Endodermal cell (in vitro differentiated cells): Measurements from ENCODE around the gene FAT2. TPM values are rescaled to one million over a fixed set of nuclear protein-coding genes. Genes with fewer than 3 reads are reported as not detected.

Source experiments
- DNase-seq: peaks from one replicate; pipeline ENCODE4 v3.0.0-alpha.2; 2017
- H3K27ac ChIP-seq: 2 replicates; pipeline ENCODE4 v1.5.1; 2013; ENCODE audit warnings: mild to moderate bottlenecking, low read depth, low read length, moderate library complexity
- H3K27me3 ChIP-seq: 2 replicates; pipeline ENCODE4 v1.6.1; 2013; ENCODE audit warnings: mild to moderate bottlenecking, low read length, moderate library complexity; ENCODE audit not compliant: insufficient read depth, control insufficient read depth, poor library complexity, severe bottlenecking
- H3K36me3 ChIP-seq: 2 replicates; pipeline ENCODE4 v1.7.0; 2013; ENCODE audit warnings: mild to moderate bottlenecking, low read length, moderate library complexity; ENCODE audit not compliant: control insufficient read depth, insufficient read depth
- H3K4me1 ChIP-seq: one replicate; pipeline ENCODE4 v1.7.0; 2013; ENCODE audit warnings: low read length; ENCODE audit not compliant: control insufficient read depth, insufficient read depth
- H3K4me3 ChIP-seq: 2 replicates; pipeline ENCODE4 v1.5.1; 2013; ENCODE audit warnings: mild to moderate bottlenecking, low read length, moderate library complexity
- H3K9ac ChIP-seq: 2 replicates; pipeline ENCODE4 v1.6.1; 2013; ENCODE audit warnings: mild to moderate bottlenecking, low read length, moderate library complexity; ENCODE audit not compliant: poor library complexity, severe bottlenecking; ENCODE audit errors: extremely low read depth
- H3K9me3 ChIP-seq: 2 replicates; pipeline ENCODE4 v1.6.1; 2013; ENCODE audit warnings: mild to moderate bottlenecking, low read length, moderate library complexity; ENCODE audit not compliant: control insufficient read depth
- H3K27ac Mint-ChIP-seq: 2 replicates; pipeline ENCODE4 v1.8.0; 2020; ENCODE audit warnings: mixed read lengths
- H3K27me3 Mint-ChIP-seq: 2 replicates; pipeline ENCODE4 v1.8.0; 2021; ENCODE audit warnings: mild to moderate bottlenecking, mixed read lengths; ENCODE audit not compliant: insufficient read depth
- H3K36me3 Mint-ChIP-seq: 2 replicates; pipeline ENCODE4 v1.8.0; 2020; ENCODE audit warnings: low read depth, mixed read lengths
- H3K4me1 Mint-ChIP-seq: 2 replicates; pipeline ENCODE4 v1.8.0; 2020; ENCODE audit warnings: mixed read lengths
- H3K4me3 Mint-ChIP-seq: 2 replicates; pipeline ENCODE4 v1.8.0; 2020; ENCODE audit warnings: mild to moderate bottlenecking, moderate library complexity, mixed read lengths
- H3K9me3 Mint-ChIP-seq: 2 replicates; pipeline ENCODE4 v1.8.0; 2020; ENCODE audit warnings: mild to moderate bottlenecking, mixed read lengths
- CTCF ChIP-seq: fragments of 200-600 bp; sonication (generic); conservative IDR thresholded peaks from 2 replicates; pipeline ENCODE4 v1.5.0; 2021; ENCODE audit warnings: antibody characterized with exemption, mild to moderate bottlenecking
- WGBS, 2 experiments: methylation state at CpG; one replicate each; pipeline versions ENCODE4 v1.1.5 to v1.1.7; 2013; ENCODE audit warnings: missing lambda C conversion rate in 2 of 2, mixed read lengths in 1 of 2; ENCODE audit not compliant: insufficient coverage in 1 of 2, insufficient read length in 1 of 2; 5-methylcytosine and 5-hydroxymethylcytosine counted together
- total RNA-seq, 2 donors: library from RNA; stranded (reverse); fragmentation: NEBNext Ultra II Directional in 1 of 2; extraction: Animal tissue kit (Norgen Biotek cat#: 25700) in 1 of 2; gene quantifications; 2 replicates in 1 of 2; 3 replicates in 1 of 2; pipeline ENCODE4 v1.2.1, GENCODE V29; 2021

The FAT2 gene
- total RNA-seq, 2 donors from 2014 or later: 0.18 TPM; not detected in 1

DNA sequence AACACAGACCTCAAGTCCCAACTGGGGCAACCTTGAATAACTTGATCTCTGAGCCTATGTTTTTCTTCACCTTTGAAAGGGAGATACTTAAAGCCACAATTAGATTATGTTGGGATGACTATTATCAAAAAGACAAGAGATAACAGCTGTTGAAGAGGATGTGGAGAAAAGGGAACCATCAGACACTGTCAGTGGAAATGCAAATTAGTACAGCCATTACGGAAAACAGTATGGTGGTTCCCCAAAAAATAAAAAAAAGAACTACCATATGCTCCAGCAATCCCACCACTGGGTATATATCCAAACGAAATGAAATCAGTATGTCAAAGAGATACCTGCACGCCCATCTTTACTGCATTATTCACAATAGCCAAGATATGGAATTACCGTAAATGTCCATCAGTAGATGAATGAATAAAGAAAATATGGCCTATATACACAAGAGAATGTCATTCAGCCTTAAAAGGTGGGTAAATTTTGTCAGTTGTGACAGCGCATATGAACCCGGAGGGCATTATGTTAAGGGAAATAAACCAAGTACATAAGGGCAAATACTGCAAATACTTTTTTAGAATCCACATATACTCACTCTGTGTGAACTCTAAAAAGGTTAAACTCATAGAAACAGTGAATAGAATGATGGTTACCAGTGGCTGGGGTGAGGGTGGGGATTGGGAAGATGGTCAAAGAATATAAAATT lies 12.7 kb downstream of the FAT2 start:
- H3K9me3 ChIP-seq: no peaks in the 10 kb centered on the region
- Mint-ChIP-seq H3K4me1 (peaks cover 2% of the 10 kb centered on the region), H3K27ac (no peak overlapping the region), H3K36me3 (no peaks in the 10 kb centered on the region), H3K27me3 (no peaks in the 10 kb centered on the region), H3K9me3 (no peaks in the 10 kb centered on the region), H3K4me3 (no peak overlapping the region)
- no peak overlapping the region for H3K27ac ChIP-seq
- H3K9ac ChIP-seq: no peak overlapping the region
- 88 to 93% methylated on average over 3 to 6 of the region's 6 CpGs for WGBS, 2 experiments
- no peak for DNase-seq
- no peak for TF ChIP-seq CTCF
- H3K4me1 ChIP-seq: no peaks in the 10 kb centered on the region
- H3K36me3 ChIP-seq: no peaks in the 10 kb centered on the region
- H3K4me3 ChIP-seq: no peak overlapping the region
- H3K27me3 ChIP-seq: no peaks in the 10 kb centered on the region

DNA sequence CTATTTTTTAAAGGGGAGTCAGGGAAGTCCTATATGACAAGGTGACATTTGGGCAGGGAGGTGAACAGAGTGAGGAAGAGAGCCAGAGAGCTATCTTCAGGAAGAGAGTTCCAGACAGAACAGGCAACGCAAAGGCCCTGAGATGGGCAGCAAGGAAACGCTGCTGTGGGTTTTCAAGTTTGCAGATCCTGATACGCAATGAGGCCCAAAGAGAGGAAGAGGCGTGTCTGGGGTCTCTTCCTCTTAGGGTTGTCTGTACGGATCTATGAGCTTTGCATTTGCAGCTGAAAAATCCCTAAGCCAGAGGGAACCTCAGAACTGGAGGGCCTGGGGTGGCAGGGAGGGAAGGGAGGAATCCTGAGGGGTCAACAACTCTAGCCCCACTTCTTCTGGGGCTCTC lies 13.6 kb downstream of the FAT2 start:
- H3K4me3 Mint-ChIP-seq: no peak overlapping the region
- H3K36me3 Mint-ChIP-seq: no peaks in the 10 kb centered on the region
- H3K9ac ChIP-seq: no peak overlapping the region
- no peak overlapping the region for H3K27ac Mint-ChIP-seq
- H3K4me1 ChIP-seq: no peaks in the 10 kb centered on the region
- no peak for TF ChIP-seq CTCF
- H3K4me3 ChIP-seq: no peak overlapping the region
- no peaks in the 10 kb centered on the region for H3K27me3 Mint-ChIP-seq
- H3K9me3 ChIP-seq: no peaks in the 10 kb centered on the region
- H3K27me3 ChIP-seq: no peaks in the 10 kb centered on the region
- no peak for DNase-seq
- H3K36me3 ChIP-seq: no peaks in the 10 kb centered on the region
- H3K9me3 Mint-ChIP-seq: no peaks in the 10 kb centered on the region
- peaks cover 2% of the 10 kb centered on the region for H3K4me1 Mint-ChIP-seq
- no peak overlapping the region for H3K27ac ChIP-seq
- 94 to 97% methylated on average over 4 to 5 of the region's 5 CpGs for WGBS, 2 experiments

- no peak for DNase-seq
- 96% methylated on average over 1 of the region's 1 CpG; no CpG with 5 or more reads in 1 of the 2 experiments for WGBS, 2 experiments
- H3K9ac ChIP-seq: no peak overlapping the region
- H3K4me1 Mint-ChIP-seq: no peaks in the 10 kb centered on the region
- H3K36me3 Mint-ChIP-seq: no peaks in the 10 kb centered on the region
- H3K4me3 ChIP-seq: no peak overlapping the region
- no peaks in the 10 kb centered on the region for H3K27me3 ChIP-seq
- no peaks in the 10 kb centered on the region for H3K36me3 ChIP-seq
- TF ChIP-seq CTCF: no peak
- no peak overlapping the region for H3K27ac Mint-ChIP-seq
- no peak overlapping the region for H3K27ac ChIP-seq
- H3K9me3 ChIP-seq: no peaks in the 10 kb centered on the region
- peaks cover 3% of the 10 kb centered on the region for H3K27me3 Mint-ChIP-seq
- no peaks in the 10 kb centered on the region for H3K9me3 Mint-ChIP-seq
- H3K4me1 ChIP-seq: no peaks in the 10 kb centered on the region
- no peak overlapping the region for H3K4me3 Mint-ChIP-seq
These were observed 16.6 kb downstream of the FAT2 start for GRCh38 chr5:151574444-151574996.
